H1 (cell line): ENCODE measurements around the gene PLPP2. TPM values are rescaled to one million over a fixed set of nuclear protein-coding genes. Genes with fewer than 3 reads are reported as not detected.

Experiments
- CTCF ChIA-PET: fragments of 300-600 bp; sonication (Branson Sonifier 250); formaldehyde crosslinking; loops from one replicate; lab custom pipeline; 2021; ENCODE audit not compliant: partially characterized antibody; lab: Charles Lee
- POLR2A ChIA-PET: fragments of 300-600 bp; sonication (Branson Sonifier 250); formaldehyde crosslinking; loops from one replicate; lab custom pipeline; 2021; ENCODE audit warnings: inconsistent platforms; ENCODE audit not compliant: partially characterized antibody; lab: Charles Lee
- DNase-seq, 2 experiments: peaks; one replicate each; pipeline versions ENCODE4 v3.0.0 to v3.0.0-alpha.2; 2010 to 2022; ENCODE audit warnings: low spot score in 2 of 2, low read depth in 1 of 2, mixed read lengths in 1 of 2
- FAIRE-seq: peaks from 2 replicates; lab custom pipeline; 2011; peaks lifted over from hg19 to GRCh38; lab: Jason Lieb, UNC
- H2AFZ ChIP-seq: 2 replicates; pipeline ENCODE4 v1.8.1; 2012; ENCODE audit warnings: low read length, inconsistent platforms
- H2AK5ac ChIP-seq: 2 replicates; pipeline ENCODE4 v1.6.1; 2013; ENCODE audit warnings: low read depth, low read length
- H2BK120ac ChIP-seq: replicated peaks from 2 replicates; pipeline ENCODE3; 2013; ENCODE audit warnings: low read depth, low read length, inconsistent platforms
- H2BK12ac ChIP-seq: 2 replicates; pipeline ENCODE4 v1.6.1; 2013; ENCODE audit warnings: low read depth, low read length
- H2BK15ac ChIP-seq: 2 replicates; pipeline ENCODE4 v1.6.1; 2013; ENCODE audit warnings: low read length
- H2BK20ac ChIP-seq: 2 replicates; pipeline ENCODE4 v1.6.1; 2013; ENCODE audit warnings: low read length
- H2BK5ac ChIP-seq: 2 replicates; pipeline ENCODE4 v1.6.1; 2013; ENCODE audit warnings: low read depth, low read length
- H3K14ac ChIP-seq: 2 replicates; pipeline ENCODE4 v1.6.1; 2013; ENCODE audit warnings: inconsistent platforms; ENCODE audit not compliant: insufficient read length
- H3K18ac ChIP-seq: 2 replicates; pipeline ENCODE4 v1.6.1; 2013; ENCODE audit warnings: low read length; ENCODE audit errors: extremely low read depth
- H3K23ac ChIP-seq: 2 replicates; pipeline ENCODE4 v1.6.1; 2013; ENCODE audit warnings: inconsistent platforms; ENCODE audit not compliant: insufficient read length
- H3K23me2 ChIP-seq: 2 replicates; pipeline ENCODE4 v1.6.1; 2013; ENCODE audit warnings: low read depth, low read length
- H3K27ac ChIP-seq: 2 replicates; pipeline ENCODE4 v1.6.1; 2011; ENCODE audit warnings: low read depth, low read length, inconsistent platforms
- H3K27me3 ChIP-seq, 4 experiments: replicated peaks in 1 of 4; 1 replicate in 1 of 4; 2 replicates in 3 of 4; pipeline versions ENCODE4 v1.6.1 to v1.8.1; 2011 to 2013; ENCODE audit warnings: low read length in 3 of 4, mild to moderate bottlenecking in 3 of 4, inconsistent platforms in 2 of 4, mixed read lengths in 2 of 4, moderate library complexity in 1 of 4; ENCODE audit not compliant: control insufficient read depth in 3 of 4, insufficient read depth in 3 of 4; ENCODE audit errors: extremely low read depth in 1 of 4
- H3K36me3 ChIP-seq, 4 experiments: 2 replicates each; pipeline versions ENCODE4 v1.6.1 to v1.8.1; 2011 to 2013; ENCODE audit warnings: mild to moderate bottlenecking in 4 of 4, low read length in 3 of 4, moderate library complexity in 2 of 4, control low read depth in 1 of 4, inconsistent platforms in 1 of 4; ENCODE audit not compliant: insufficient read depth in 4 of 4, control insufficient read depth in 2 of 4
- H3K4ac ChIP-seq: replicated peaks from 2 replicates; pipeline ENCODE3; 2013; ENCODE audit warnings: low read length, low read depth, mixed read lengths, inconsistent platforms; ENCODE audit not compliant: insufficient read length
- H3K4me1 ChIP-seq, 4 experiments: replicated peaks in 1 of 4; 1 replicate in 1 of 4; 2 replicates in 3 of 4; pipeline versions ENCODE4 v1.6.1 to v1.8.1; 2011 to 2013; ENCODE audit warnings: low read length in 3 of 4, inconsistent platforms in 2 of 4, mixed read lengths in 1 of 4; ENCODE audit not compliant: insufficient read depth in 4 of 4, control insufficient read depth in 3 of 4
- H3K4me2 ChIP-seq, 2 experiments: 2 replicates each; pipeline versions ENCODE4 v1.6.1 to v1.8.1; 2011 to 2013; ENCODE audit warnings: low read depth in 2 of 2, low read length in 2 of 2, control low read depth in 1 of 2, inconsistent platforms in 1 of 2, mild to moderate bottlenecking in 1 of 2; ENCODE audit not compliant: insufficient read depth in 1 of 2
- H3K4me3 ChIP-seq, 4 experiments: fragments of 200-600, 300-600 bp in 1 of 4; sonication (generic), shearing (Covaris generic), sonication (Bioruptor Twin) in 1 of 4; 2 replicates each; pipeline versions ENCODE4 v1.5.1 to v1.8.1; 2011 to 2016; ENCODE audit warnings: low read length in 4 of 4, low read depth in 3 of 4, control low read depth in 2 of 4, inconsistent platforms in 2 of 4, mild to moderate bottlenecking in 2 of 4, mixed read lengths in 1 of 4, moderate library complexity in 1 of 4; ENCODE audit not compliant: insufficient read depth in 2 of 4; ENCODE audit errors: extremely low read depth in 1 of 4
- H3K56ac ChIP-seq: replicated peaks from 2 replicates; pipeline ENCODE3; 2013; ENCODE audit warnings: low read depth, mild to moderate bottlenecking, mixed read lengths, low read length, inconsistent platforms; ENCODE audit not compliant: insufficient read length
- H3K79me1 ChIP-seq: 2 replicates; pipeline ENCODE4 v1.6.1; 2013; ENCODE audit warnings: low read depth, low read length, control low read depth
- H3K79me2 ChIP-seq, 2 experiments: 2 replicates each; pipeline versions ENCODE4 v1.6.1 to v1.8.1; 2012 to 2013; ENCODE audit warnings: low read length in 2 of 2, mild to moderate bottlenecking in 2 of 2, inconsistent platforms in 1 of 2; ENCODE audit not compliant: insufficient read depth in 2 of 2, control insufficient read depth in 1 of 2
- H3K9ac ChIP-seq, 4 experiments: replicated peaks in 1 of 4; 1 replicate in 1 of 4; 2 replicates in 3 of 4; pipeline versions ENCODE4 v1.6.1 to v1.8.1; 2011 to 2013; ENCODE audit warnings: low read depth in 3 of 4, low read length in 3 of 4, control low read depth in 2 of 4, mild to moderate bottlenecking in 2 of 4, moderate library complexity in 2 of 4, inconsistent platforms in 1 of 4; ENCODE audit errors: extremely low read depth in 1 of 4
- H3K9me3 ChIP-seq, 2 experiments: 2 replicates each; pipeline versions ENCODE4 v1.6.1 to v1.8.1; 2012 to 2013; ENCODE audit warnings: mild to moderate bottlenecking in 2 of 2, moderate library complexity in 2 of 2, control low read depth in 1 of 2, inconsistent platforms in 1 of 2, low read depth in 1 of 2, low read length in 1 of 2, mixed read lengths in 1 of 2; ENCODE audit not compliant: insufficient read depth in 2 of 2
- H4K20me1 ChIP-seq, 2 experiments: replicated peaks in 1 of 2; 2 replicates each; pipeline versions ENCODE3 to v1.8.1; 2011 to 2013; ENCODE audit warnings: inconsistent platforms in 2 of 2, low read length in 2 of 2, mild to moderate bottlenecking in 1 of 2; ENCODE audit not compliant: insufficient read depth in 2 of 2, control insufficient read depth in 1 of 2
- H4K5ac ChIP-seq: 2 replicates; pipeline ENCODE4 v1.6.1; 2013; ENCODE audit warnings: low read length, low read depth, mixed read lengths, inconsistent platforms; ENCODE audit not compliant: insufficient read length
- H4K8ac ChIP-seq: 2 replicates; pipeline ENCODE4 v1.8.0; 2013; ENCODE audit warnings: mild to moderate bottlenecking, moderate library complexity, low read length, inconsistent platforms; ENCODE audit not compliant: insufficient read depth; ENCODE audit errors: extremely low read depth
- H4K91ac ChIP-seq: replicated peaks from 2 replicates; pipeline ENCODE3; 2013; ENCODE audit warnings: low read length, mixed read lengths, inconsistent platforms; ENCODE audit not compliant: insufficient read length
- BRCA1 ChIP-seq: IDR thresholded peaks from 2 replicates; pipeline ENCODE4 v1.6.1; 2012; ENCODE audit warnings: low read depth, low read length, improper control_type of control experiment
- CTBP2 ChIP-seq: IDR thresholded peaks from 2 replicates; pipeline ENCODE4 v1.7.0; 2011; ENCODE audit warnings: borderline replicate concordance, mild to moderate bottlenecking, moderate library complexity, mixed read lengths, low read length; ENCODE audit not compliant: insufficient read depth, insufficient read length
- CTCF ChIP-seq, 3 experiments: IDR thresholded peaks; 1 replicate in 2 of 3; 2 replicates in 1 of 3; pipeline versions ENCODE4 v1.5.1 to v1.6.1; 2011; ENCODE audit warnings: low read length in 3 of 3, mild to moderate bottlenecking in 3 of 3, inconsistent platforms in 2 of 3, low read depth in 1 of 3, moderate library complexity in 1 of 3; ENCODE audit not compliant: insufficient read depth in 1 of 3; ENCODE audit errors: control extremely low read depth in 1 of 3
- EZH2 ChIP-seq: fragments of 200-600 bp; sonication (generic); IDR thresholded peaks from 2 replicates; pipeline ENCODE4 v1.7.1; 2012; ENCODE audit warnings: low read depth, mild to moderate bottlenecking, moderate library complexity, low read length, inconsistent platforms; ENCODE audit not compliant: severe bottlenecking
- KDM1A ChIP-seq: fragments of 200-600, 300-600 bp; sonication (generic); IDR thresholded peaks from 2 replicates; pipeline ENCODE4 v1.7.1; 2016; ENCODE audit warnings: mild to moderate bottlenecking, low read length, borderline replicate concordance
- NRF1 ChIP-seq: IDR thresholded peaks from 2 replicates; pipeline ENCODE4 v1.6.1; 2011; ENCODE audit warnings: mild to moderate bottlenecking, low read depth, low read length, improper control_type of control experiment
- POLR2A ChIP-seq, 2 experiments: IDR thresholded peaks; 1 replicate in 1 of 2; 2 replicates in 1 of 2; pipeline ENCODE4 v1.6.1; 2011; ENCODE audit warnings: low read depth in 2 of 2, low read length in 2 of 2, mild to moderate bottlenecking in 2 of 2; ENCODE audit errors: control extremely low read depth in 1 of 2
- POLR2AphosphoS5 ChIP-seq: IDR thresholded peaks from 2 replicates; pipeline ENCODE4 v1.6.1; 2011; ENCODE audit warnings: low read depth, low read length
- RNF2 ChIP-seq: fragments of 200-900, 300-1000 bp; sonication (generic); IDR thresholded peaks from 2 replicates; pipeline ENCODE4 v1.7.1; 2016; ENCODE audit warnings: borderline replicate concordance, low read depth, mild to moderate bottlenecking, antibody characterized with exemption, low read length; ENCODE audit not compliant: poor library complexity, severe bottlenecking; ENCODE audit errors: missing control alignments
- SP2 ChIP-seq: IDR thresholded peaks from 2 replicates; pipeline ENCODE4 v1.6.1; 2012; ENCODE audit warnings: mild to moderate bottlenecking, low read length, inconsistent platforms
- TAF1 ChIP-seq: IDR thresholded peaks from 2 replicates; pipeline ENCODE4 v1.6.1; 2011; ENCODE audit warnings: mild to moderate bottlenecking, low read depth, low read length
- TEAD4 ChIP-seq: IDR thresholded peaks from 2 replicates; pipeline ENCODE4 v1.6.1; 2012; ENCODE audit warnings: low read depth, low read length, inconsistent platforms, mixed read lengths
- WGBS, 2 experiments: shearing (Covaris generic) in 1 of 2; methylation state at CpG; one replicate each; pipeline versions ENCODE4 v1.1.6 to v1.1.7; 2013 to 2015; ENCODE audit warnings: low lambda C conversion rate in 2 of 2, mixed read lengths in 2 of 2, inconsistent platforms in 1 of 2, low coverage in 1 of 2, missing lambda C conversion rate in 1 of 2; ENCODE audit not compliant: insufficient replicate concordance in 2 of 2, insufficient coverage in 1 of 2, insufficient read length in 1 of 2; ENCODE audit errors: extremely low coverage in 1 of 2, missing lambda C conversion rate in 1 of 2; 5-methylcytosine and 5-hydroxymethylcytosine counted together
- polyA plus RNA-seq, 7 experiments: library from polyadenylated mRNA; depleted of rRNA in 3 of 7; stranded (reverse) in 5 of 7; unstranded in 2 of 7; fragments of >200 nt in 5 of 7; fragments of 200-250 nt in 2 of 7; gene quantifications; 1 replicate in 5 of 7; 2 replicates in 1 of 7; 4 replicates in 1 of 7; pipeline versions ENCODE4 v1.2.1 to v1.2.3, GENCODE V29; 2011 to 2013; ENCODE audit warnings: missing spikeins in 2 of 7, mixed read lengths in 2 of 7
- total RNA-seq: library from RNA; stranded (reverse); fragmentation: NEBNext Ultra II Directional; extraction: Animal tissue kit (Norgen Biotek cat#: 25700); gene quantifications from 2 replicates; pipeline ENCODE4 v1.2.1, GENCODE V29; 2021

Gene PLPP2
- total and polyA plus RNA-seq, 2 of the 8 experiments (the other 6 are each of a cell fraction or from before 2014, with no cell fraction given): 101 to 195 TPM

- no peak overlapping the region for H2AK5ac ChIP-seq
- POLR2A ChIA-PET: no interaction called here
- no peak overlapping the region for H2AFZ ChIP-seq
- CTCF ChIA-PET: no interaction called here
- H4K91ac ChIP-seq: no peak overlapping the region
- no peak overlapping the region for H3K14ac ChIP-seq
- no peak overlapping the region for H3K18ac ChIP-seq
- H3K4ac ChIP-seq: no peak overlapping the region
- H3K4me1 ChIP-seq: no peaks in the 10 kb centered on the region
- H3K27ac ChIP-seq: no peak overlapping the region
- FAIRE-seq (no peak), DNase-seq (no peak)
- no peaks in the 10 kb centered on the region for H3K27me3 ChIP-seq
- 100% methylated on average over 1 of the region's 2 CpGs; no CpG with 5 or more reads in 1 of the 2 experiments for WGBS, 2 experiments
- H3K4me2 ChIP-seq: no peak overlapping the region
- H2BK120ac ChIP-seq: no peak overlapping the region
- H2BK20ac ChIP-seq: no peak overlapping the region
- no peaks in the 10 kb centered on the region for H3K79me2 ChIP-seq
- no peak overlapping the region for H4K8ac ChIP-seq
- peaks cover 0 to 4% (median 0%) of the 10 kb centered on the region in 4 experiments; a peak in 1 of 8 replicates for H3K36me3 ChIP-seq
- no peak overlapping the region for H3K4me3 ChIP-seq
- H2BK5ac ChIP-seq: no peak overlapping the region
- H3K9ac ChIP-seq: no peak overlapping the region
- H3K23me2 ChIP-seq: peaks cover 6% of the 10 kb centered on the region; the same call in 1 of the 2 replicates
- H4K5ac ChIP-seq: no peak overlapping the region
- peaks cover 4 to 8% of the 10 kb centered on the region in 2 experiments; a peak in 2 of 4 replicates for H3K9me3 ChIP-seq
- H3K56ac ChIP-seq: no peak overlapping the region
- H2BK12ac ChIP-seq: no peak overlapping the region
- H4K20me1 ChIP-seq: no peaks in the 10 kb centered on the region
- H3K23ac ChIP-seq: no peak overlapping the region
- no peaks in the 10 kb centered on the region for H3K79me1 ChIP-seq
- H2BK15ac ChIP-seq: no peak overlapping the region
- TF ChIP-seq EZH2 (no peak), KDM1A (no peak), CTBP2 (no peak), CTCF (IDR thresholded peaks at IDR 0.05; ENCODE audit: control extremely low read depth in 1 of 3, insufficient read depth in 1 of 3, low read depth in 1 of 3, low read length in 3 of 3) (no peak), SP2 (no peak), POLR2AphosphoS5 (no peak), RNF2 (no peak), TEAD4 (no peak), NRF1 (no peak), TAF1 (no peak), POLR2A (IDR thresholded peaks at IDR 0.05; ENCODE audit: control extremely low read depth in 1 of 2, low read depth in 2 of 2, low read length in 2 of 2) (no peak), BRCA1 (no peak)
Observed at GRCh38 chr19:245457-245856, 45.7 kb downstream of the PLPP2 start.
